ENCODE results near the gene ZNF662.

The ZNF662 gene

GRCh38 chr3:42923606-42924005 lies 17.7 kb downstream of the ZNF662 start:
- peaks cover 27 to 43% (median 36%) of the 10 kb centered on the region in 11 experiments for H3K9me3 ChIP-seq (replicated peaks in 1 of 11)
- no peak for TF ChIP-seq Cebpa-rat (IDR thresholded peaks at IDR 0.05)

GRCh38 chr3:42926310-42926709 lies 20.4 kb downstream of the ZNF662 start:
- Histone ChIP-seq H3K9ac (no peak overlapping the region), H3K36me3 (no peaks in the 10 kb centered on the region), H3K9me3 (replicated peaks in 1 of 11) (peaks cover 3 to 19% (median 13%) of the 10 kb centered on the region in 11 experiments; a peak in 14 of 22 replicates), H3K4me2 (no peak overlapping the region), H3K27me3 (no peaks in the 10 kb centered on the region), H3K27ac (no peak overlapping the region), H3K4me3 (no peak overlapping the region), H3K4me1 (no peaks in the 10 kb centered on the region), H4K20me1 (no peaks in the 10 kb centered on the region)
- TF ChIP-seq Cebpa-rat (IDR thresholded peaks at IDR 0.05) = no peak

More at GRCh38 chr3:42923606-42924005, 17.7 kb downstream of the ZNF662 start:
- H3K27ac ChIP-seq = no peak overlapping the region
- H4K20me1 ChIP-seq = no peaks in the 10 kb centered on the region
- H3K4me1 ChIP-seq = no peaks in the 10 kb centered on the region
- no peaks in the 10 kb centered on the region for H3K27me3 ChIP-seq
- H3K4me2 ChIP-seq = no peak overlapping the region
- H3K4me3 ChIP-seq = no peak overlapping the region
- no peaks in the 10 kb centered on the region for H3K36me3 ChIP-seq
- H3K9ac ChIP-seq = no peak overlapping the region

GRCh38 chr3:42934111-42934510 lies 28.2 kb downstream of the ZNF662 start:
- no peak for TF ChIP-seq Cebpa-rat (IDR thresholded peaks at IDR 0.05)
- no peak overlapping the region for H3K4me3 ChIP-seq
- peaks cover 0 to 8% (median 3%) of the 10 kb centered on the region in 11 experiments; a peak in 4 of 22 replicates for H3K9me3 ChIP-seq (replicated peaks in 1 of 11)
- no peak overlapping the region for H3K9ac ChIP-seq
- H4K20me1 ChIP-seq = no peaks in the 10 kb centered on the region
- H3K27me3 ChIP-seq = no peaks in the 10 kb centered on the region
- no peak overlapping the region for H3K27ac ChIP-seq
- no peak overlapping the region for H3K4me2 ChIP-seq
- H3K4me1 ChIP-seq = no peaks in the 10 kb centered on the region
- no peaks in the 10 kb centered on the region for H3K36me3 ChIP-seq

DNA sequence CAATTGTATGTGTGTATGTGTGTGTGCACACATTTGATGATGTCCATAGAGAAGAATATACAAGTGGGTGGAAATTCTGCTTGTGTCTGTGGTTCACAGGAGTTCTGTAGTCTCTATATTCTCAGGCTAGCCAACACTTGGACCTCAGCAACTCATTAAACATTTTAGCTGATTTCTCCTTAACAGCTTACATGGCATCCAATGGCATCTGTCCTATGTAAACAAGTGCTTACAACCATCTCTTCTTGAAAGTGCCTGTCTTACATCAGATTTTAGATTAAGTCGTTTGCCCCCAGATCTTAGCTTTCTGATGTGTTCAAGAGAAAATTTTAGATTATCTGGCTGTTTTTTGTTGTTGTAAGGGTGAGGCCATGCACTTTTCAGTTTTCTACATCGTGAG lies 29.0 kb downstream of the ZNF662 start:
- Histone ChIP-seq H3K9ac (no peak overlapping the region), H4K20me1 (no peaks in the 10 kb centered on the region)

DNA sequence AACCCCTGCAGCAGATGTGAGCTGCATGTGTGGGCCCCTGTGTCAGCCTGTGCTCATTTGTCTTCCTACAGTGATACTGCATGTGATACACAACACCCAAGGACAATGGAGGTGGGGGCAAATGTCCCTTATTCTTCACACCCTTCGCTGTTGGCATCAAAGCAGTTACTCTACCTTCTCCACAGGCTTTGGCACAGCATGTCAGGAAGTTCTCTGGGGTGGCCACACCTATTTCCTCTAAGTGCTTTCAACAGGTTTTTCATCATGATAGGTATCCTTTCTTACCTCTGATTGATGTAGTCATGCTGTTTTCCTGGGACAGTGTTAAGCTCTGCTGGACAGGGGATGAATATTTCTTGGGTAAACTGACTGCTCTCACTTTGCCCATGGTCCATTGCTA lies 29.5 kb downstream of the ZNF662 start:
- no peak overlapping the region for H3K4me2 ChIP-seq
- no peak for TF ChIP-seq Cebpa-rat (IDR thresholded peaks at IDR 0.05)
- no peaks in the 10 kb centered on the region for H3K36me3 ChIP-seq
- no peak overlapping the region for H3K9ac ChIP-seq
- no peak overlapping the region for H3K27ac ChIP-seq
- H3K27me3 ChIP-seq = no peaks in the 10 kb centered on the region
- H4K20me1 ChIP-seq = no peaks in the 10 kb centered on the region
- H3K9me3 ChIP-seq (replicated peaks in 1 of 11) = peaks cover 0 to 8% (median 3%) of the 10 kb centered on the region in 11 experiments; a peak in 4 of 22 replicates
- no peak overlapping the region for H3K4me3 ChIP-seq
- H3K4me1 ChIP-seq = no peaks in the 10 kb centered on the region

More for the DNA sequence above, 29.0 kb downstream of the ZNF662 start:
- H3K27ac ChIP-seq = no peak overlapping the region
- H3K9me3 ChIP-seq (replicated peaks in 1 of 11) = peaks cover 0 to 8% (median 3%) of the 10 kb centered on the region in 11 experiments; a peak in 4 of 22 replicates
- no peak overlapping the region for H3K4me3 ChIP-seq
- no peak overlapping the region for H3K4me2 ChIP-seq
- H3K4me1 ChIP-seq = no peaks in the 10 kb centered on the region
- H3K36me3 ChIP-seq = no peaks in the 10 kb centered on the region
- no peaks in the 10 kb centered on the region for H3K27me3 ChIP-seq
- TF ChIP-seq Cebpa-rat (IDR thresholded peaks at IDR 0.05) = no peak

GRCh38 chr3:42936157-42936981 lies 30.4 kb downstream of the ZNF662 start:
- Histone ChIP-seq H3K4me1 (no peaks in the 10 kb centered on the region), H3K4me2 (no peak overlapping the region), H3K9me3 (replicated peaks in 1 of 11) (peaks cover 0 to 8% (median 3%) of the 10 kb centered on the region in 11 experiments; a peak in 4 of 22 replicates), H3K9ac (no peak overlapping the region), H3K27ac (no peak overlapping the region), H4K20me1 (no peaks in the 10 kb centered on the region), H3K4me3 (no peak overlapping the region), H3K36me3 (no peaks in the 10 kb centered on the region), H3K27me3 (no peaks in the 10 kb centered on the region)
- no peak for TF ChIP-seq Cebpa-rat (IDR thresholded peaks at IDR 0.05)

DNA sequence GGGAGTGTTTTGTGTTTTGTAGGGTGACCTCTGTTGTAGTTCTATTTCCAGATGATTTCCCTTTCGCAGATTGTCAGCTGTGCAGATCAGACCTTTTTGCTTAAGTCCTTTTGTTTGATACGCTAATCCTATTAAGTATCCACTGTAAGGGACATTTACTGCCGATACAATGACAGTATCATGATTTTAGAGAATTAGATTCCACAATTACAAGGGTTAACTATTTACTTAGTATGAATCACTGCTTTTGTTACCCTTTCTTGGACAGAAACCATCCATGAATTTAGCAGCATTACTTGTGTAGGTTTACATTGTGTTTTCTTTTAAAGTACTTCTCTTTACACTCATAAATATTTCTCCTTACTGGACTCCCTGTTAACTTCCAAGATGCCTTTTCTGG lies 31.4 kb downstream of the ZNF662 start:
- Histone ChIP-seq H3K9me3 (replicated peaks in 1 of 11) (peaks cover 0 to 8% (median 3%) of the 10 kb centered on the region in 11 experiments; a peak in 4 of 22 replicates), H3K4me1 (no peaks in the 10 kb centered on the region), H3K27me3 (no peaks in the 10 kb centered on the region), H3K36me3 (no peaks in the 10 kb centered on the region), H4K20me1 (no peaks in the 10 kb centered on the region), H3K4me3 (no peak overlapping the region), H3K4me2 (no peak overlapping the region), H3K9ac (no peak overlapping the region), H3K27ac (no peak overlapping the region)
- TF ChIP-seq Cebpa-rat (IDR thresholded peaks at IDR 0.05) = no peak

- Histone ChIP-seq H3K9ac (no peak overlapping the region), H3K27ac (no peak overlapping the region), H3K36me3 (no peaks in the 10 kb centered on the region), H3K27me3 (no peaks in the 10 kb centered on the region), H4K20me1 (no peaks in the 10 kb centered on the region), H3K4me1 (no peaks in the 10 kb centered on the region), H3K4me3 (no peak overlapping the region), H3K4me2 (no peak overlapping the region), H3K9me3 (replicated peaks in 1 of 11) (no peaks in the 10 kb centered on the region)
- no peak for TF ChIP-seq Cebpa-rat (IDR thresholded peaks at IDR 0.05)
Measured at GRCh38 chr3:42942693-42943092, 36.8 kb downstream of the ZNF662 start.

GRCh38 chr3:42946050-42946449 lies 40.1 kb downstream of the ZNF662 start:
- Histone ChIP-seq H3K4me3 (no peak overlapping the region), H4K20me1 (no peaks in the 10 kb centered on the region), H3K9me3 (replicated peaks in 1 of 11) (no peaks in the 10 kb centered on the region), H3K27ac (no peak overlapping the region), H3K4me2 (no peak overlapping the region), H3K4me1 (no peaks in the 10 kb centered on the region), H3K27me3 (no peaks in the 10 kb centered on the region), H3K9ac (no peak overlapping the region), H3K36me3 (no peaks in the 10 kb centered on the region)
- TF ChIP-seq Cebpa-rat (IDR thresholded peaks at IDR 0.05) = no peak

GRCh38 chr3:42957573-42957972 lies 51.6 kb downstream of the ZNF662 start:
- Histone ChIP-seq H4K20me1 (no peaks in the 10 kb centered on the region), H3K4me3 (no peak overlapping the region), H3K36me3 (no peaks in the 10 kb centered on the region), H3K9me3 (replicated peaks in 1 of 11) (no peaks in the 10 kb centered on the region), H3K27me3 (no peaks in the 10 kb centered on the region), H3K4me1 (no peaks in the 10 kb centered on the region), H3K4me2 (no peak overlapping the region), H3K27ac (no peak overlapping the region), H3K9ac (no peak overlapping the region)
- no peak for TF ChIP-seq Cebpa-rat (IDR thresholded peaks at IDR 0.05)
